ENCODE measurements around the gene SPOCK1. TPM values are rescaled to one million over a fixed set of nuclear protein-coding genes. Genes with fewer than 3 reads are reported as not detected.
"Not testable (repeated sequence)": the region's sequence is repeated elsewhere in the genome, so short reads cannot be mapped to it uniquely, and the experiment has no call there.

Gene SPOCK1
- not detected for polyA plus RNA-seq (2012; ENCODE audit: insufficient read depth, insufficient read length)

GRCh38 chr5:137498736-137499505, at the start of gene SPOCK1:
TSS of gene SPOCK1 (minus strand) at chr5:137499326.
- peak; percentile 21 for DNase-seq (ENCODE audit: low read depth, low spot score)
- no peak within 1 kb of the TSS for H3K4me3 ChIP-seq (ENCODE audit: low read length)

- DNase-seq (ENCODE audit: low read depth, low spot score) = no peak
Observed at GRCh38 chr5:137545956-137546355, 46.8 kb upstream of the SPOCK1 start.

GRCh38 chr5:137535449-137535848, 36.3 kb upstream of the SPOCK1 start:
- peak; percentile 33 for DNase-seq (ENCODE audit: low read depth, low spot score)
- H3K4me3 ChIP-seq (ENCODE audit: low read length) = not testable (repeated sequence)

More at GRCh38 chr5:137545956-137546355, 46.8 kb upstream of the SPOCK1 start:
- H3K4me3 ChIP-seq (ENCODE audit: low read length) = no peak overlapping the region

- no peak for DNase-seq (ENCODE audit: low read depth, low spot score)
- H3K4me3 ChIP-seq (ENCODE audit: low read length) = no peak overlapping the region
Observed at GRCh38 chr5:137533963-137534362, 34.8 kb upstream of the SPOCK1 start.

- DNase-seq (ENCODE audit: low read depth, low spot score) = no peak
- H3K4me3 ChIP-seq (ENCODE audit: low read length) = no peak overlapping the region
Observed at GRCh38 chr5:137531266-137531665, 32.1 kb upstream of the SPOCK1 start.

GRCh38 chr5:137521246-137521645, 22.1 kb upstream of the SPOCK1 start:
- no peak overlapping the region for H3K4me3 ChIP-seq (ENCODE audit: low read length)
- DNase-seq (ENCODE audit: low read depth, low spot score) = no peak

- no peak for DNase-seq (ENCODE audit: low read depth, low spot score)
- no peak overlapping the region for H3K4me3 ChIP-seq (ENCODE audit: low read length)
Observed at GRCh38 chr5:137516961-137517360, 17.8 kb upstream of the SPOCK1 start.

- DNase-seq (ENCODE audit: low read depth, low spot score) = no peak
- no peak overlapping the region for H3K4me3 ChIP-seq (ENCODE audit: low read length)
Observed at GRCh38 chr5:137516251-137516797, 17.2 kb upstream of the SPOCK1 start.

- H3K4me3 ChIP-seq (ENCODE audit: low read length) = no peak overlapping the region
Observed at GRCh38 chr5:137515238-137515637, 16.1 kb upstream of the SPOCK1 start.

GRCh38 chr5:137510671-137511070, 11.5 kb upstream of the SPOCK1 start:
- no peak for DNase-seq (ENCODE audit: low read depth, low spot score)
- H3K4me3 ChIP-seq (ENCODE audit: low read length) = no peak overlapping the region

More at GRCh38 chr5:137515238-137515637, 16.1 kb upstream of the SPOCK1 start:
- no peak for DNase-seq (ENCODE audit: low read depth, low spot score)

GRCh38 chr5:137507150-137507549, 8.0 kb upstream of the SPOCK1 start:
- no peak overlapping the region for H3K4me3 ChIP-seq (ENCODE audit: low read length)
- DNase-seq (ENCODE audit: low read depth, low spot score) = no peak

GRCh38 chr5:137506296-137506695, 7.2 kb upstream of the SPOCK1 start:
- DNase-seq (ENCODE audit: low read depth, low spot score) = no peak
- H3K4me3 ChIP-seq (ENCODE audit: low read length) = no peak overlapping the region

GRCh38 chr5:137504916-137505315, 5.8 kb upstream of the SPOCK1 start:
- no peak overlapping the region for H3K4me3 ChIP-seq (ENCODE audit: low read length)
- DNase-seq (ENCODE audit: low read depth, low spot score) = no peak

GRCh38 chr5:137503456-137503855, 4.3 kb upstream of the SPOCK1 start:
- no peak overlapping the region for H3K4me3 ChIP-seq (ENCODE audit: low read length)
- DNase-seq (ENCODE audit: low read depth, low spot score) = no peak

GRCh38 chr5:137502632-137503031, 3.5 kb upstream of the SPOCK1 start:
- H3K4me3 ChIP-seq (ENCODE audit: low read length) = no peak overlapping the region
- DNase-seq (ENCODE audit: low read depth, low spot score) = no peak

GRCh38 chr5:137501846-137502406, 2.8 kb upstream of the SPOCK1 start:
- no peak overlapping the region for H3K4me3 ChIP-seq (ENCODE audit: low read length)
- no peak for DNase-seq (ENCODE audit: low read depth, low spot score)

- no peak overlapping the region for H3K4me3 ChIP-seq (ENCODE audit: low read length)
- no peak for DNase-seq (ENCODE audit: low read depth, low spot score)
Observed at GRCh38 chr5:137501226-137501625, 2.1 kb upstream of the SPOCK1 start.

GRCh38 chr5:137500615-137501225, 1.6 kb upstream of the SPOCK1 start:
- no peak for DNase-seq (ENCODE audit: low read depth, low spot score)
- no peak overlapping the region for H3K4me3 ChIP-seq (ENCODE audit: low read length)

- not testable (repeated sequence) for DNase-seq (ENCODE audit: low read depth, low spot score); H3K4me3 ChIP-seq (ENCODE audit: low read length)
Observed at GRCh38 chr5:137499506-137499847, 351 bp upstream of the SPOCK1 start.

GRCh38 chr5:137498301-137498735, 808 bp downstream of the SPOCK1 start:
- H3K4me3 ChIP-seq (ENCODE audit: low read length) = no peak overlapping the region
- no peak for DNase-seq (ENCODE audit: low read depth, low spot score)
